GM18499 (cell line): ENCODE results near the gene OR51L1.
"Not testable (repeated sequence)": the region's sequence is repeated elsewhere in the genome, so short reads cannot be mapped to it uniquely, and the experiment has no call there.

Experiments
- ATAC-seq: cut with Tn5 transposase; IDR thresholded peaks from one replicate; pipeline ENCODE4 v1.9.1; 2021; ENCODE audit warnings: moderate number of reproducible peaks; ENCODE audit not compliant: insufficient read depth, unreplicated experiment

OR51L1 gene

GRCh38 chr11:4994551-4994950 lies at the start of gene OR51L1:
TSS of gene OR51L1 (plus strand) at chr11:4994851. CDS start at chr11:4998983, 4,132 bp downstream.
- no peak for ATAC-seq

- ATAC-seq = no peak
These were observed 47.1 kb upstream of the OR51L1 start, which contains the start of gene OR51A4 for GRCh38 chr11:4947505-4947904. TSS of gene OR51A4 (minus strand) at chr11:4947605. CDS start at chr11:4947100, 505 bp downstream.

- ATAC-seq = not testable (repeated sequence)
These were observed 39.0 kb upstream of the OR51L1 start, which contains the start of gene OR51A2 for GRCh38 chr11:4955613-4956012. TSS of gene OR51A2 (minus strand) at chr11:4955713. CDS start at chr11:4955713, 0 bp downstream.

- ATAC-seq = no peak
These were observed 37.3 kb upstream of the OR51L1 start for GRCh38 chr11:4957396-4957795.

- no peak for ATAC-seq
These were observed 33.8 kb upstream of the OR51L1 start for GRCh38 chr11:4960877-4961276.

- ATAC-seq = no peak
These were observed 31.8 kb upstream of the OR51L1 start for GRCh38 chr11:4962816-4963215.

- ATAC-seq = no peak
These were observed 19.2 kb upstream of the OR51L1 start for GRCh38 chr11:4975436-4975835.

- ATAC-seq = no peak
These were observed 15.6 kb upstream of the OR51L1 start for GRCh38 chr11:4979036-4979435.

- no peak for ATAC-seq
These were observed 12.0 kb upstream of the OR51L1 start for GRCh38 chr11:4982678-4983077.

GRCh38 chr11:4983841-4984240 lies 10.8 kb upstream of the OR51L1 start:
- no peak for ATAC-seq

GRCh38 chr11:4991060-4991459 lies 3.6 kb upstream of the OR51L1 start:
- no peak for ATAC-seq

- ATAC-seq = no peak
These were observed 10.0 kb downstream of the OR51L1 start for GRCh38 chr11:5004424-5005274.

- ATAC-seq = no peak
These were observed 12.9 kb downstream of the OR51L1 start for GRCh38 chr11:5007561-5007960.

- ATAC-seq = no peak
These were observed 16.6 kb downstream of the OR51L1 start for GRCh38 chr11:5011254-5011653.

- ATAC-seq = no peak
These were observed 18.4 kb downstream of the OR51L1 start for GRCh38 chr11:5013012-5013411.

- no peak for ATAC-seq
These were observed 27.3 kb downstream of the OR51L1 start for GRCh38 chr11:5021996-5022395.

- no peak for ATAC-seq
These were observed 42.0 kb downstream of the OR51L1 start for GRCh38 chr11:5036669-5037068.

- ATAC-seq = no peak
These were observed 43.3 kb downstream of the OR51L1 start for GRCh38 chr11:5037926-5038325.

- ATAC-seq = no peak
These were observed 43.7 kb downstream of the OR51L1 start for GRCh38 chr11:5038341-5038740.

- ATAC-seq = no peak
These were observed 46.2 kb downstream of the OR51L1 start for GRCh38 chr11:5040876-5041275.

- ATAC-seq = no peak
These were observed 47.4 kb downstream of the OR51L1 start for GRCh38 chr11:5042091-5042490.

- no peak for ATAC-seq
These were observed 48.7 kb downstream of the OR51L1 start for GRCh38 chr11:5043380-5043779.
